GM12878 (cell line): ENCODE measurements around the gene HTR4. TPM values are rescaled to one million over a fixed set of nuclear protein-coding genes. Genes with fewer than 3 reads are reported as not detected.

ENCODE experiments used
- ATAC-seq: fragments of 200-7000 bp; cut with Tn5 transposase; 3 replicates; pipeline ENCODE4 v1.9.1; 2020; ENCODE audit warnings: mild to moderate bottlenecking, moderate library complexity
- BruUV-seq: library from RNA; stranded (reverse); fragments of 400-500 nt; replicated peaks from 2 replicates; lab custom pipeline; 2021; lab: Mats Ljungman, UMichigan
- CTCF ChIA-PET: fragments of 300-600 bp; sonication (Branson Sonifier 250); formaldehyde crosslinking; extraction: SDS; loops from one replicate; lab custom pipeline; 2021; ENCODE audit warnings: inconsistent platforms; lab: Yijun Ruan, JAX
- POLR2A ChIA-PET: fragments of 350-600 bp; formaldehyde crosslinking; extraction: SDS; loops from one replicate; lab custom pipeline; 2021; ENCODE audit warnings: inconsistent platforms; lab: Charles Lee
- RAD21 ChIA-PET: fragments of 300-600 bp; sonication (Branson Sonifier 250); formaldehyde crosslinking; loops from one replicate; lab custom pipeline; 2023; ENCODE audit warnings: antibody characterized with exemption; ENCODE audit not compliant: unreplicated experiment; lab: Charles Lee
- SMC1A ChIA-PET: fragments of 300-600 bp; sonication (Branson Sonifier 250); formaldehyde crosslinking; loops from one replicate; lab custom pipeline; 2023; ENCODE audit not compliant: unreplicated experiment, uncharacterized antibody; lab: Charles Lee
- DNase-seq: peaks from one replicate; pipeline ENCODE4 v3.0.0-alpha.2; 2011; ENCODE audit warnings: low read depth, low spot score
- FAIRE-seq: peaks from 3 replicates; lab custom pipeline; 2011; peaks lifted over from hg19 to GRCh38; lab: Jason Lieb, UNC
- H2AFZ ChIP-seq: 2 replicates; pipeline ENCODE4 v1.6.0; 2011; ENCODE audit warnings: low read depth, low read length, control low read depth; ENCODE audit not compliant: control insufficient read depth
- H3K27ac ChIP-seq: 2 replicates; pipeline ENCODE4 v1.5.1; 2011; ENCODE audit warnings: control low read depth; ENCODE audit not compliant: control insufficient read depth, insufficient read depth
- H3K27me3 ChIP-seq, 2 experiments: replicated peaks in 1 of 2; 2 replicates each; pipeline versions ENCODE4 v1.6.0 to v1.6.1; 2011; ENCODE audit warnings: low read length in 1 of 2; ENCODE audit not compliant: control insufficient read depth in 2 of 2, insufficient read depth in 2 of 2
- H3K36me3 ChIP-seq, 2 experiments: 2 replicates each; pipeline ENCODE4 v1.5.1; 2011; ENCODE audit warnings: low read length in 1 of 2; ENCODE audit not compliant: control insufficient read depth in 2 of 2, insufficient read depth in 2 of 2
- H3K4me1 ChIP-seq: 2 replicates; pipeline ENCODE4 v1.6.1; 2011; ENCODE audit warnings: mild to moderate bottlenecking, low read length, moderate library complexity, mixed read lengths; ENCODE audit not compliant: control insufficient read depth, insufficient read depth
- H3K4me2 ChIP-seq: 2 replicates; pipeline ENCODE4 v1.6.0; 2011; ENCODE audit warnings: control low read depth; ENCODE audit not compliant: control insufficient read depth, insufficient read depth
- H3K4me3 ChIP-seq: fragments of 200-600 bp; sonication (generic); 2 replicates; pipeline ENCODE4 v1.5.1; 2016
- H3K79me2 ChIP-seq: 2 replicates; pipeline ENCODE4 v1.6.0; 2011; ENCODE audit warnings: low read length; ENCODE audit not compliant: control insufficient read depth, insufficient read depth
- H3K9ac ChIP-seq: 2 replicates; pipeline ENCODE4 v1.8.0; 2011; ENCODE audit warnings: low read length, control low read depth, mixed read lengths; ENCODE audit not compliant: control insufficient read depth, insufficient read depth
- H3K9me3 ChIP-seq: replicated peaks from 3 replicates; pipeline ENCODE4 v1.5.1; 2011; ENCODE audit warnings: mild to moderate bottlenecking, low read length; ENCODE audit not compliant: control insufficient read depth, insufficient read depth
- H4K20me1 ChIP-seq: 2 replicates; pipeline ENCODE4 v1.6.0; 2011; ENCODE audit not compliant: control insufficient read depth, insufficient read depth
- BRCA1 ChIP-seq: IDR thresholded peaks from 2 replicates; pipeline ENCODE4 v1.6.1; 2011; ENCODE audit warnings: low read depth, low read length, improper control_type of control experiment
- E2F8 ChIP-seq: fragments of 450-650 bp; IDR thresholded peaks from 2 replicates; pipeline ENCODE4 v1.6.1; 2018; ENCODE audit warnings: mild to moderate bottlenecking, low read depth, moderate library complexity; ENCODE audit not compliant: partially characterized antibody
- EGR1 ChIP-seq, 2 experiments: IDR thresholded peaks; 1 replicate in 1 of 2; 2 replicates in 1 of 2; pipeline ENCODE4 v1.6.1; 2011 to 2012; ENCODE audit warnings: low read depth in 2 of 2, low read length in 2 of 2, borderline replicate concordance in 1 of 2, mild to moderate bottlenecking in 1 of 2, moderate library complexity in 1 of 2
- HDAC2 ChIP-seq: fragments of 200-600 bp; sonication (generic); IDR thresholded peaks from 2 replicates; pipeline ENCODE4 v1.6.1; 2017
- MTA2 ChIP-seq: fragments of 450-650 bp; IDR thresholded peaks from 2 replicates; pipeline ENCODE4 v1.6.1; 2016; ENCODE audit warnings: low read depth, mild to moderate bottlenecking, moderate library complexity
- MYB ChIP-seq: fragments of 150-350 bp; IDR thresholded peaks from 2 replicates; pipeline ENCODE4 v1.6.1; 2014; ENCODE audit warnings: mild to moderate bottlenecking, low read depth, low read length, borderline replicate concordance
- POU2F2 ChIP-seq: IDR thresholded peaks from 3 replicates; pipeline ENCODE4 v1.6.1; 2011; ENCODE audit warnings: low read depth, mild to moderate bottlenecking, low read length, borderline replicate concordance
- RAD51 ChIP-seq: fragments of 450-650 bp; IDR thresholded peaks from 2 replicates; pipeline ENCODE4 v1.6.1; 2016; ENCODE audit warnings: moderate library complexity, mild to moderate bottlenecking, inconsistent platforms
- SKIL ChIP-seq: fragments of 450-650 bp; IDR thresholded peaks from 2 replicates; pipeline ENCODE4 v1.6.1; 2017; ENCODE audit warnings: mild to moderate bottlenecking, low read depth, inconsistent platforms; ENCODE audit not compliant: poor library complexity, severe bottlenecking
- SMAD1 ChIP-seq: fragments of 450-650 bp; IDR thresholded peaks from 2 replicates; pipeline ENCODE4 v1.6.1; 2018; ENCODE audit warnings: mild to moderate bottlenecking, low read depth; ENCODE audit not compliant: partially characterized antibody
- SMARCA5 ChIP-seq: fragments of 450-650 bp; IDR thresholded peaks from 2 replicates; pipeline ENCODE4 v1.6.1; 2017; ENCODE audit warnings: mild to moderate bottlenecking
- SUPT20H ChIP-seq: IDR thresholded peaks from 2 replicates; pipeline ENCODE4 v1.6.1; 2011; ENCODE audit warnings: low read depth, mild to moderate bottlenecking, low read length, moderate library complexity, borderline replicate concordance; ENCODE audit not compliant: control insufficient read depth
- ZNF592 ChIP-seq: fragments of 450-650 bp; IDR thresholded peaks from 2 replicates; pipeline ENCODE4 v1.6.1; 2017; ENCODE audit warnings: mild to moderate bottlenecking, moderate library complexity
- WGBS: methylation state at CpG from one replicate; pipeline ENCODE4 v1.1.6; 2016; ENCODE audit warnings: low lambda C conversion rate; ENCODE audit not compliant: insufficient replicate concordance, insufficient coverage; ENCODE audit errors: missing lambda C conversion rate; 5-methylcytosine and 5-hydroxymethylcytosine counted together
- in situ Hi-C: fragments of 300-500 bp; cut with MboI; formaldehyde crosslinking; loops from 9 replicates; pipeline ENCODE4 v1.14.3; 2018; ENCODE audit warnings: mixed read lengths
- intact Hi-C: fragments of 100-400 bp; cut with micrococcal nuclease; formaldehyde crosslinking; loops from one replicate; pipeline ENCODE4 v1.14.2; 2022; ENCODE audit not compliant: unreplicated experiment
- polyA plus RNA-seq, 11 experiments: library from polyadenylated mRNA; depleted of rRNA in 4 of 11; unstranded in 6 of 11; stranded (reverse) in 5 of 11; fragments of >200 nt; fragmentation: Nextera tagmentation in 4 of 11; fragmentation: Illumina TruSeq in 1 of 11; extraction: Ambion mirVana in 4 of 11; extraction: Trizol in 1 of 11; gene quantifications; 1 replicate in 1 of 11; 2 replicates in 10 of 11; pipeline versions ENCODE4 v1.2.1 to v1.2.3, GENCODE V29; 2011 to 2016; ENCODE audit warnings: inconsistent platforms in 2 of 11, missing spikeins in 2 of 11, low read depth in 1 of 11
- total RNA-seq, 4 experiments: library from RNA; depleted of rRNA in 3 of 4; stranded (reverse); fragments of >200 nt in 3 of 4; fragmentation: Illumina TruSeq in 1 of 4; extraction: Trizol in 1 of 4; gene quantifications; 2 replicates each; pipeline versions ENCODE4 v1.2.1 to v1.2.3, GENCODE V29; 2013 to 2021

Gene HTR4
- total and polyA plus RNA-seq, 10 of the 15 experiments (the other 5 are each of a cell fraction or from before 2014, with no cell fraction given): not detected

- H3K79me2 ChIP-seq: no peaks in the 10 kb centered on the region
- no peak overlapping the region for H3K27ac ChIP-seq
- DNase-seq: no peak
- H2AFZ ChIP-seq: no peak overlapping the region
- H3K36me3 ChIP-seq: no peaks in the 10 kb centered on the region
- no peak for ATAC-seq
- no TSS peak for BruUV-seq
- intact Hi-C loops (no loop called here), in situ Hi-C loops (no loop called here)
- ChIA-PET RAD21 (no interaction called here), POLR2A (no interaction called here), SMC1A (interaction anchor here (0.6 kb wide), 1 partner anchor 257 kb away, joined by 3 read pairs; no protein-coding TSS in a partner anchor), CTCF (interaction anchor here (0.7 to 1.0 kb wide), 2 partner anchors 17 to 257 kb away, joined by 3 read pairs; no protein-coding TSS in a partner anchor)
- TF ChIP-seq MTA2: no peak
- TF ChIP-seq HDAC2: no peak
- no peak for TF ChIP-seq E2F8
- TF ChIP-seq BRCA1: no peak
- TF ChIP-seq ZNF592: no peak
- TF ChIP-seq MYB: no peak
- no peak for TF ChIP-seq RAD51
- TF ChIP-seq SMAD1: no peak
- no peak for TF ChIP-seq SKIL
- TF ChIP-seq EGR1 (IDR thresholded peaks at IDR 0.05; ENCODE audit: borderline replicate concordance in 1 of 2, low read depth in 2 of 2, low read length in 2 of 2): no peak
- no peak for TF ChIP-seq SMARCA5
- no peak for TF ChIP-seq POU2F2
- no peak for TF ChIP-seq SUPT20H
- no peak for FAIRE-seq
- no peak overlapping the region for H3K4me2 ChIP-seq
- no peak overlapping the region for H3K9ac ChIP-seq
- WGBS: 54% methylated on average over 8 of the region's 8 CpGs
- H3K4me1 ChIP-seq: no peaks in the 10 kb centered on the region
- no peaks in the 10 kb centered on the region for H4K20me1 ChIP-seq
- H3K27me3 ChIP-seq: no peaks in the 10 kb centered on the region; a peak in 1 of 4 replicates
- H3K9me3 ChIP-seq: no peaks in the 10 kb centered on the region
- H3K4me3 ChIP-seq: no peak overlapping the region
Observed at GRCh38 chr5:148474025-148474511, 180.3 kb downstream of the HTR4 start.
